T1000 (cell line): ENCODE data around the gene RBM6.

Experiments used
- DNase-seq: peaks from one replicate; lab custom pipeline; 2025; ENCODE audit warnings: mixed read lengths; lab: John Stamatoyannopoulos, UW

The RBM6 gene

DNA sequence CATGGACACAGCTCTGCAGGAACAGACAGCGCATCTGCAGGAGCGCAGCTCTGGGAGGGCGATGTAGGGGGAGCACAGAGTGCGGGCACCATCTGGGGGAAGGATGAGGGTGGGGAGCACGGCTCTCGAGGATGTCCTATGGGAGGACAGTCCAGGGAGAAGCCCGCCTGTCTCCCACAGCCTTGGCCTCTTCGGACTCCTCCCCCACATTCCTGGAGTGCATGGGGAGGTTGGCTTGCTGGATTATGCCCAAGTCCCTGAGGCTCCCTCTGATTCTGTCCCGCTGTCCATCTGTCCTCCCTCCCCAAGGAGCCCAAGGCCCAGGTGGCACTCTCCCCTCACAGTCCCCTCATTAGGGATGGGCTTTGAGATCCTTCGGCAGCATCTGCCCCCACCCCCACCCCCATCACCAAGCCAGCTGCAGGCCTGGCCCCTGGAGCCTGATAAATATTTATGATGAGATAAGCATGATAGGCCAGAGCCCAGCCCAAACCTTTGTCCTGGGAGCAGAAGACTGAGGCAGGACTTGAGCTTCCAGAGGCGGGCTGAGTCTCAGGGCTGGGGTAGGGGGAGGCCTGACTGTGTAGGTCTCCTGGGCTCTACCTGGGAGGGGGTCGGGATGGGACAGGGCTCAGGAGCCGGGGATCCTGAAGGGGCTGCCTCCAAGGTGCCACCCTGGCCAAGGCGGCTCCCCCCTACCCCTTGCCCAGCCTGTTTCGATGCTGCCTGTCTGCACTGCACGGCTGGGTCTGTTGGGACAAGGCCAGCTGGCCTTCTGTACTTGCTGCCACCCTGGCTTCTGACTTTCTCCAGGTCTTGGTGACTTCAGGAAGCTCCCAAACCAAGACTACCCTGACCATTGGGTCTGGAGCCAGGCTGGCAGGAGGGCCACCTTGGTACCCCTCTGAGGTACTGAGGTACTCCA, 186.6 kb downstream of the RBM6 start:
- DNase-seq, result no peak
